ENCODE measurements around the gene PLAC8. TPM values are rescaled to one million over a fixed set of nuclear protein-coding genes. Genes with fewer than 3 reads are reported as not detected.

PLAC8 gene
- total RNA-seq, 2 experiments from 2014 or later = 88.7 to 101 TPM

- Mint-ChIP-seq H3K36me3 (ENCODE audit: low read depth) (peaks cover 27% of the 10 kb centered on the region), H3K27me3 (no peaks in the 10 kb centered on the region), H3K27ac (peak overlapping the region; percentile 47), H3K4me1 (ENCODE audit: low read depth) (peaks cover 5% of the 10 kb centered on the region), H3K4me3 (peak overlapping the region; percentile 45), H3K9me3 (no peaks in the 10 kb centered on the region)
- ChIA-PET POLR2A (interaction anchor here (0.9 to 3.4 kb wide), 4 partner anchors 35 to 177 kb away, joined by 3 to 11 read pairs (median 5); no protein-coding TSS in a partner anchor), CTCF (interaction anchor here (0.6 to 4.6 kb wide), 38 partner anchors 9 to 275 kb away, joined by 3 to 48 read pairs (median 4); partner anchors contain the start of genes COPS4, COQ2 and PLAC8)
- peak; percentile 67 for DNase-seq
- intact Hi-C loops (cut with micrococcal nuclease) = loop anchor here (1.0 to 5.0 kb wide), 4 partner anchors 29 to 208 kb away; partner anchors contain the start of genes COQ2 and PLAC8
- peak; percentile 75 for TF ChIP-seq CTCF (IDR thresholded peaks at IDR 0.05)
- ATAC-seq = peak; percentile 91
Measured at GRCh38 chr4:83074086-83074704, 40.3 kb downstream of the PLAC8 start.

DNA sequence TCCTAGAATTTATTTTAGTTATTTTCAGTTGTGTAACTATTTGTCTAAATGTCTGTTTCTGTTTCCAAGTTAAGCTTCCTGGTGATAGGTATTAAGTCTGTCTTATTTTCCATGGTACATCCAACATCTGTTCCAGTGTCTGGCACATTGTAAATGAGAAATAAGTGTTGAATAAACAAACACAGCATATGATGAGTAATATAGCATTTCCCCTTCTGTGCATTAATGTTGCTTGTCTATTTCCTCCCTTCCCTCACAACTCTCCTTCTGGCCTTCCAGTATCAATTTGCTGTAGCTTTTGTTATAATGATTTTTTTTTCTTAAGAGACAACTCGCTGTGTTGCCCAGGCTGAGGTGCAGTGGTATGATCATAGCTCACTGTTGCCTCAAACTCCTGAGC lies 43.4 kb downstream of the PLAC8 start:
- H3K27ac Mint-ChIP-seq = no peak overlapping the region
- DNase-seq = no peak
- ATAC-seq = no peak
- H3K4me1 Mint-ChIP-seq (ENCODE audit: low read depth) = peaks cover 5% of the 10 kb centered on the region
- intact Hi-C loops (cut with micrococcal nuclease) = loop anchor here (5.0 kb wide), 2 partner anchors 41 to 211 kb away; partner anchors contain the start of genes COQ2 and PLAC8
- no peak for TF ChIP-seq CTCF (IDR thresholded peaks at IDR 0.05)
- peaks cover 30% of the 10 kb centered on the region for H3K36me3 Mint-ChIP-seq (ENCODE audit: low read depth)
- no peaks in the 10 kb centered on the region for H3K27me3 Mint-ChIP-seq
- POLR2A ChIA-PET = interaction anchor here (0.6 to 1.8 kb wide), 6 partner anchors 9 to 261 kb away, joined by 3 to 7 read pairs (median 4); no protein-coding TSS in a partner anchor
- no peak overlapping the region for H3K4me3 Mint-ChIP-seq
- CTCF ChIA-PET = interaction anchor here (0.8 to 2.2 kb wide), 10 partner anchors 13 to 212 kb away, joined by 3 to 8 read pairs (median 4); no protein-coding TSS in a partner anchor
- no peaks in the 10 kb centered on the region for H3K9me3 Mint-ChIP-seq

- Mint-ChIP-seq H3K4me3 (no peak overlapping the region), H3K27ac (no peak overlapping the region), H3K4me1 (ENCODE audit: low read depth) (no peaks in the 10 kb centered on the region), H3K9me3 (no peaks in the 10 kb centered on the region), H3K36me3 (ENCODE audit: low read depth) (peaks cover 23% of the 10 kb centered on the region), H3K27me3 (no peaks in the 10 kb centered on the region)
- intact Hi-C loops (cut with micrococcal nuclease) = no loop called here
- ChIA-PET POLR2A (no interaction called here), CTCF (interaction anchor here (0.9 to 1.6 kb wide), 4 partner anchors 22 to 192 kb away, joined by 3 to 9 read pairs (median 3); partner anchors contain the start of gene COPS4)
- no peak for TF ChIP-seq CTCF (IDR thresholded peaks at IDR 0.05)
- ATAC-seq (no peak), DNase-seq (no peak)
Measured at GRCh38 chr4:83067058-83067639, 47.4 kb downstream of the PLAC8 start.

DNA sequence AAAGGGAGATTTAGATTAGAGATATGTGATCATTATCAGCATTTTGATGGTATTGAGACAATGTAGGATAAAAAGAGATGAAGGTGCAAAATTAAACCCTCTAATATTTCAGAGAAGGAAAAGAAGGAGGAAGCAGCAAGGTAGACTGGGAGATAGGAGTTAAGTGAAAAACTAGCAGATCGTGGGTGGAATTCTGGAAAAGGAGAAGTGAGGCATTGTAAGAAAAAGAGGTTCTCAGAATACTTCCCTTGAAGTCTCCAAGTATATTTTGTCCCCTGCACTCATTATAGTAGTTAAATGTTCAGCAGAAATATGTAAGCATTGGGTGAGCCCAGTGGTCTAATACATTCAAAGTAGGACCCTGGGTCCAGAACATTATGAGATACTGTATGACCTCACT lies 49.3 kb downstream of the PLAC8 start:
- DNase-seq (no peak), ATAC-seq (no peak)
- ChIA-PET POLR2A (no interaction called here), CTCF (interaction anchor here (1.2 to 1.6 kb wide), 3 partner anchors 9 to 216 kb away, joined by 4 to 9 read pairs (median 5); no protein-coding TSS in a partner anchor)
- Mint-ChIP-seq H3K36me3 (ENCODE audit: low read depth) (peaks cover 26% of the 10 kb centered on the region), H3K9me3 (no peaks in the 10 kb centered on the region), H3K4me1 (ENCODE audit: low read depth) (no peaks in the 10 kb centered on the region), H3K4me3 (no peak overlapping the region), H3K27me3 (no peaks in the 10 kb centered on the region), H3K27ac (no peak overlapping the region)
- intact Hi-C loops (cut with micrococcal nuclease) = no loop called here
- no peak for TF ChIP-seq CTCF (IDR thresholded peaks at IDR 0.05)
